ENCODE results near the gene FCSK.
A peak's percentile ranks its signal among the peaks of the same experiment; 100 is the strongest.

FCSK gene

GRCh38 chr16:70438969-70439862, 15.2 kb upstream of the FCSK start, which contains the start of gene ST3GAL2 (continued):
- TF ChIP-seq, protein P1, sequence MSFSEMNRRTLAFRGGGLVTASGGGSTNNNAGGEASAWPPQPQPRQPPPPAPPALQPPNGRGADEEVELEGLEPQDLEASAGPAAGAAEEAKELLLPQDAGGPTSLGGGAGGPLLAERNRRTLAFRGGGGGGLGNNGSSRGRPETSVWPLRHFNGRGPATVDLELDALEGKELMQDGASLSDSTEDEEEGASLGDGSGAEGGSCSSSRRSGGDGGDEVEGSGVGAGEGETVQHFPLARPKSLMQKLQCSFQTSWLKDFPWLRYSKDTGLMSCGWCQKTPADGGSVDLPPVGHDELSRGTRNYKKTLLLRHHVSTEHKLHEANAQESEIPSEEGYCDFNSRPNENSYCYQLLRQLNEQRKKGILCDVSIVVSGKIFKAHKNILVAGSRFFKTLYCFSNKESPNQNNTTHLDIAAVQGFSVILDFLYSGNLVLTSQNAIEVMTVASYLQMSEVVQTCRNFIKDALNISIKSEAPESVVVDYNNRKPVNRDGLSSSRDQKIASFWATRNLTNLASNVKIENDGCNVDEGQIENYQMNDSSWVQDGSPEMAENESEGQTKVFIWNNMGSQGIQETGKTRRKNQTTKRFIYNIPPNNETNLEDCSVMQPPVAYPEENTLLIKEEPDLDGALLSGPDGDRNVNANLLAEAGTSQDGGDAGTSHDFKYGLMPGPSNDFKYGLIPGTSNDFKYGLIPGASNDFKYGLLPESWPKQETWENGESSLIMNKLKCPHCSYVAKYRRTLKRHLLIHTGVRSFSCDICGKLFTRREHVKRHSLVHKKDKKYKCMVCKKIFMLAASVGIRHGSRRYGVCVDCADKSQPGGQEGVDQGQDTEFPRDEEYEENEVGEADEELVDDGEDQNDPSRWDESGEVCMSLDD (tag by site-specific recombination; IDR thresholded peaks at IDR 0.05), result peak; percentile 99
- no peak for TF ChIP-seq ZNF138 (tag by site-specific recombination; IDR thresholded peaks at IDR 0.05; ENCODE audit: borderline replicate concordance)
- no peak for TF ChIP-seq ZNF514 (tag by site-specific recombination; IDR thresholded peaks at IDR 0.05)
- TF ChIP-seq GLI2 (tag by site-specific recombination; IDR thresholded peaks at IDR 0.05; ENCODE audit: borderline replicate concordance, low read depth), result no peak
- TF ChIP-seq OVOL3 (tag by site-specific recombination; IDR thresholded peaks at IDR 0.05), result 0 out of 2 replicates have a peak, but pooled peaks have one; percentile 19
- TF ChIP-seq ZNF18 (tag by site-specific recombination; IDR thresholded peaks at IDR 0.05), result peak; percentile 51; the same call in 1 of the 2 replicates
- TF ChIP-seq IKZF3 (tag by site-specific recombination; IDR thresholded peaks at IDR 0.05), result no peak
- no peak for TF ChIP-seq ZNF529 (tag by site-specific recombination; IDR thresholded peaks at IDR 0.05; ENCODE audit: insufficient replicate concordance)
- no peak for TF ChIP-seq ZNF776 (tag by site-specific recombination; IDR thresholded peaks at IDR 0.05; ENCODE audit: borderline replicate concordance)
- no peak for TF ChIP-seq ZNF350 (tag by site-specific recombination; IDR thresholded peaks at IDR 0.05)
- TF ChIP-seq ZNF16 (tag by site-specific recombination; IDR thresholded peaks at IDR 0.05; ENCODE audit: low read depth), result no peak
- peak; percentile 57; the same call in 1 of the 2 replicates for TF ChIP-seq ZEB2 (tag by site-specific recombination; IDR thresholded peaks at IDR 0.05)
- no peak for TF ChIP-seq ZNF658 (tag by site-specific recombination; IDR thresholded peaks at IDR 0.05)
- no peak for TF ChIP-seq ZNF830 (tag by site-specific recombination; IDR thresholded peaks at IDR 0.05; ENCODE audit: low read depth)
- TF ChIP-seq ZNF324 (tag by site-specific recombination; IDR thresholded peaks at IDR 0.05), result peak; percentile 67
- no peak for TF ChIP-seq GFI1B (tag by site-specific recombination; IDR thresholded peaks at IDR 0.05)
- TF ChIP-seq ZNF10 (tag by site-specific recombination; IDR thresholded peaks at IDR 0.05), result no peak
- no peak for TF ChIP-seq ZNF26 (tag by site-specific recombination; IDR thresholded peaks at IDR 0.05)
- TF ChIP-seq ZNF221 (tag by site-specific recombination; IDR thresholded peaks at IDR 0.05; ENCODE audit: borderline replicate concordance), result no peak
- no peak for TF ChIP-seq ZNF292 (tag by site-specific recombination; IDR thresholded peaks at IDR 0.05; ENCODE audit: borderline replicate concordance, low read depth)
- no peak for TF ChIP-seq ZNF426 (tag by site-specific recombination; IDR thresholded peaks at IDR 0.05)
- peak; percentile 70 for TF ChIP-seq KLF9 (tag by site-specific recombination; IDR thresholded peaks at IDR 0.05; ENCODE audit: low read depth)
- TF ChIP-seq ZNF341 (tag by site-specific recombination; IDR thresholded peaks at IDR 0.05; ENCODE audit: low read depth), result peak; percentile 84
- TF ChIP-seq, protein P2, sequence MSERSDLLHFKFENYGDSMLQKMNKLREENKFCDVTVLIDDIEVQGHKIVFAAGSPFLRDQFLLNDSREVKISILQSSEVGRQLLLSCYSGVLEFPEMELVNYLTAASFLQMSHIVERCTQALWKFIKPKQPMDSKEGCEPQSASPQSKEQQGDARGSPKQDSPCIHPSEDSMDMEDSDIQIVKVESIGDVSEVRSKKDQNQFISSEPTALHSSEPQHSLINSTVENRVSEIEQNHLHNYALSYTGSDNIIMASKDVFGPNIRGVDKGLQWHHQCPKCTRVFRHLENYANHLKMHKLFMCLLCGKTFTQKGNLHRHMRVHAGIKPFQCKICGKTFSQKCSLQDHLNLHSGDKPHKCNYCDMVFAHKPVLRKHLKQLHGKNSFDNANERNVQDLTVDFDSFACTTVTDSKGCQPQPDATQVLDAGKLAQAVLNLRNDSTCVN (tag by site-specific recombination; optimal IDR thresholded peaks at IDR 0.05), result peak; percentile 77
- TF ChIP-seq ZBTB8A (tag by site-specific recombination; IDR thresholded peaks at IDR 0.05), result peak; percentile 53; the same call in 1 of the 2 replicates
- no peak for TF ChIP-seq ZNF146 (tag by site-specific recombination; IDR thresholded peaks at IDR 0.05)
- TF ChIP-seq, protein P3, sequence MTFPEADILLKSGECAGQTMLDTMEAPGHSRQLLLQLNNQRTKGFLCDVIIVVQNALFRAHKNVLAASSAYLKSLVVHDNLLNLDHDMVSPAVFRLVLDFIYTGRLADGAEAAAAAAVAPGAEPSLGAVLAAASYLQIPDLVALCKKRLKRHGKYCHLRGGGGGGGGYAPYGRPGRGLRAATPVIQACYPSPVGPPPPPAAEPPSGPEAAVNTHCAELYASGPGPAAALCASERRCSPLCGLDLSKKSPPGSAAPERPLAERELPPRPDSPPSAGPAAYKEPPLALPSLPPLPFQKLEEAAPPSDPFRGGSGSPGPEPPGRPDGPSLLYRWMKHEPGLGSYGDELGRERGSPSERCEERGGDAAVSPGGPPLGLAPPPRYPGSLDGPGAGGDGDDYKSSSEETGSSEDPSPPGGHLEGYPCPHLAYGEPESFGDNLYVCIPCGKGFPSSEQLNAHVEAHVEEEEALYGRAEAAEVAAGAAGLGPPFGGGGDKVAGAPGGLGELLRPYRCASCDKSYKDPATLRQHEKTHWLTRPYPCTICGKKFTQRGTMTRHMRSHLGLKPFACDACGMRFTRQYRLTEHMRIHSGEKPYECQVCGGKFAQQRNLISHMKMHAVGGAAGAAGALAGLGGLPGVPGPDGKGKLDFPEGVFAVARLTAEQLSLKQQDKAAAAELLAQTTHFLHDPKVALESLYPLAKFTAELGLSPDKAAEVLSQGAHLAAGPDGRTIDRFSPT (tag by site-specific recombination; IDR thresholded peaks at IDR 0.05), result no peak
- TF ChIP-seq, protein P4, sequence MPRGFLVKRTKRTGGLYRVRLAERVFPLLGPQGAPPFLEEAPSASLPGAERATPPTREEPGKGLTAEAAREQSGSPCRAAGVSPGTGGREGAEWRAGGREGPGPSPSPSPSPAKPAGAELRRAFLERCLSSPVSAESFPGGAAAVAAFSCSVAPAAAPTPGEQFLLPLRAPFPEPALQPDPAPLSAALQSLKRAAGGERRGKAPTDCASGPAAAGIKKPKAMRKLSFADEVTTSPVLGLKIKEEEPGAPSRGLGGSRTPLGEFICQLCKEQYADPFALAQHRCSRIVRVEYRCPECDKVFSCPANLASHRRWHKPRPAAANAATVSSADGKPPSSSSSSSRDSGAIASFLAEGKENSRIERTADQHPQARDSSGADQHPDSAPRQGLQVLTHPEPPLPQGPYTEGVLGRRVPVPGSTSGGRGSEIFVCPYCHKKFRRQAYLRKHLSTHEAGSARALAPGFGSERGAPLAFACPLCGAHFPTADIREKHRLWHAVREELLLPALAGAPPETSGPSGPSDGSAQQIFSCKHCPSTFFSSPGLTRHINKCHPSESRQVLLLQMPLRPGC (tag by site-specific recombination; IDR thresholded peaks at IDR 0.05), result no peak

Measured in HEK293 (cell line).